ENCODE measurements around the gene XRN1.

- TF ChIP-seq POLR2AphosphoS5 (IDR thresholded peaks at IDR 0.05), result no peak
- no peak for TF ChIP-seq CTCF (IDR thresholded peaks at IDR 0.05)
These were observed 132.8 kb downstream of the XRN1 start for GRCh38 chr3:142315083-142315482.

Measured in prostate gland (tissue), 2 donors.